GM12872 (cell line): ENCODE data around the gene SEZ6.

ENCODE experiments used
- TF ChIP-seq, protein P1 (sequence below): IDR thresholded peaks from 3 replicates; pipeline ENCODE4 v1.5.1; 2011; ENCODE audit warnings: low read depth, mild to moderate bottlenecking, low read length, moderate library complexity; ENCODE audit not compliant: insufficient read depth

Gene SEZ6

DNA sequence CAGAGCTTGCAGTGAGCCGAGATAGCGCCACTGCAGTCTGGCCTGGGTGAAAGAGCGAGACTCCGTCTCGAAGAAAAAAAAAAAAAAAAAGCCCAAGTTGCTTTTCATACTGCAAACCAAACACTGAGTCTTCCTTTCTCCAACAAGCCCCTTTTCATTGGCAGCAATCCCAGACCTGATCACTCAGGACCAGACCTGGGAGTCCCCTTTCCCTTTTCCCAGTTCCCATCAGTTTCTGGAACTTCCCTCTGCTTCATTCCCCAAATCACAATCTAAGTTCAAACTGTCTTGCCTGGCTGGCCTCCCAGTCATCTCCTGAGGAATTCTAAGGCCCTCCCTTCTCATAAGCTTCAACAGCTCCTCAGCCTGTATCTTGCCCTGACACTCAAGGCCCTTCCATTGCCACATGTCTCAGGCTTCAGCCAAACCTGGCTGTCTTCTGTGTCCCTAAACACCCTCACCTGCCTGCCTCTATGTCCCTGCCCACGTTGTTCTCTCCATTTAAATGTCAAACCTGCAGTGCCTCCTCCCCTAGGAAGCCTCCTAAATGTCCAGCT, 42.7 kb downstream of the SEZ6 start:
- TF ChIP-seq, protein P1, sequence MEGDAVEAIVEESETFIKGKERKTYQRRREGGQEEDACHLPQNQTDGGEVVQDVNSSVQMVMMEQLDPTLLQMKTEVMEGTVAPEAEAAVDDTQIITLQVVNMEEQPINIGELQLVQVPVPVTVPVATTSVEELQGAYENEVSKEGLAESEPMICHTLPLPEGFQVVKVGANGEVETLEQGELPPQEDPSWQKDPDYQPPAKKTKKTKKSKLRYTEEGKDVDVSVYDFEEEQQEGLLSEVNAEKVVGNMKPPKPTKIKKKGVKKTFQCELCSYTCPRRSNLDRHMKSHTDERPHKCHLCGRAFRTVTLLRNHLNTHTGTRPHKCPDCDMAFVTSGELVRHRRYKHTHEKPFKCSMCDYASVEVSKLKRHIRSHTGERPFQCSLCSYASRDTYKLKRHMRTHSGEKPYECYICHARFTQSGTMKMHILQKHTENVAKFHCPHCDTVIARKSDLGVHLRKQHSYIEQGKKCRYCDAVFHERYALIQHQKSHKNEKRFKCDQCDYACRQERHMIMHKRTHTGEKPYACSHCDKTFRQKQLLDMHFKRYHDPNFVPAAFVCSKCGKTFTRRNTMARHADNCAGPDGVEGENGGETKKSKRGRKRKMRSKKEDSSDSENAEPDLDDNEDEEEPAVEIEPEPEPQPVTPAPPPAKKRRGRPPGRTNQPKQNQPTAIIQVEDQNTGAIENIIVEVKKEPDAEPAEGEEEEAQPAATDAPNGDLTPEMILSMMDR: no peak

DNA sequence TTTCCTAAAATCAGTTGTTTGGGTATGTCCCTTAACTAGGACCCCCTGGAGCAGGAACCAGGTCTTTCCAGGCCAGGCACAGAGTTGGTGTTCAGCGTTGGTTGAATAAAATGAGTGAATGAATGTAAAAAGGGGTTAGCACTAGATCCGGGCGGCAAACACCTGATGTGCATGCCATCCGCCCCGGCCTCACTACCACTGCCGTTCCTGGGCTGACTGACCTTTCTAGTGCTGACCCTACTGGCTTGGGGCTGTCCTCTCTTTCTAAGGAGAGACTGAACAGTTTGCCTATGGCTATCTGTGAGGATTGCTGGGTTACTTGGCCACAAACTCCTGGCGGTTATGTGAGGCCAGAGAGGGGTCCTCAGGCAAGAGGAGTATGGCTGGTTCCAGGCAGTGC, 44.4 kb downstream of the SEZ6 start:
- TF ChIP-seq, protein P1: no peak

DNA sequence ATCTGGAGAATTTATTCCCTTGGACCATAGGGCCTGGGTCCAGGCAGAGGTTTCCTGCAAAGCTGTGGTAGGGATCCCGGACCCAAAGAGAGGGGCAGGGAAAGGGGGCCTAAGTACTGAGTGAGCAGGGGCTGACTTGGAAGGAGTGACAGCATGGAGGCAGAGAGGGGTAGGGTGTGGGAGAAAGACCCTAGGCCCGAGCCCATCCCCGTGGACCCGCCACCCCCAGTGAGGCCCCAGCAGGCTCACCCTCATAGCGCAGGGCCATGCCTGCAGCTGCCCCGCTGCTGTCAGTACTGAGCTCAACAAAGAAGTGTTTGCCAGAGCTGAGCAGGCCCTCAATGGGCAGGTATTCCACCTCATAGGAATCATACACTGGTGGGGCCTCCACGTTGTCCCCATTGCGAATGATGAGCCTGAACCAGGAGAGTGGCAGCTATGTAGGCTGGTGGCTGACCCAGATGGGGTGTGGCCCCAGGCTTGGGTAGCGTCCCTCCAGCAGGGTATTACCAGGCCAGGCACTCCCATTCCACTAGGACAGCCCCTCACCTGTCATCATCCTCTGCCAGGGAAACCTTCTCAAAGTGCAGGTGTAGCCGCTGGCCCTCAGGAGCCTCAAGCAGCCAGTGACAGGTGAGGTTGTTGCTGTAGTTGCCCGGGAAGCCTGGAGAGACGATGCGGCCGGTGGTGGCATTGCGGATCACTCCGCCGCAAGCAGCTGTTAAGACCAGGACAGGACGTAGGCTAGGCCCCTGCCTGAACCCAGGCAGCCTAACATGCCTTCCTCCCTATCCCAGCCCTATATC, 45.4 kb downstream of the SEZ6 start:
- TF ChIP-seq, protein P1: no peak

DNA sequence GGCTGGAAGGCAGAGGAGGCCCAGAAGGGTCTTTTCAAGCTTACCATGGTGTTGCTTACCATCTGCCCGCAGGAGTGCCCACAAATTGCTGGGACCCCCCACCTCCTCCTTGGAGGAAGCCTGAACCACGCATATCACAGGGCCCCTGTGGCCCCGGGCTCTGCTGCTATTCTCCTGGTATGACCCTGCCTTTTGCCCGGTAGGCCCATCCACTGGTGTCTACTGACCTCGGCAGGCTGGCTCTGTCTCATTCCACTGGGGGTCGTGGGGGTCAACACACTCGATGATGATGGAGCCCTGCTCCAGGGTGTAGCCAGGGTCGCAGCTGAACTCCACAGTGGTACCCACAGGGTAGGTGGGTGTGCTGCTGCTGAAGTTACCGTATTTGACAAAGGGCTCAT, 46.4 kb downstream of the SEZ6 start:
- TF ChIP-seq, protein P1: no peak

DNA sequence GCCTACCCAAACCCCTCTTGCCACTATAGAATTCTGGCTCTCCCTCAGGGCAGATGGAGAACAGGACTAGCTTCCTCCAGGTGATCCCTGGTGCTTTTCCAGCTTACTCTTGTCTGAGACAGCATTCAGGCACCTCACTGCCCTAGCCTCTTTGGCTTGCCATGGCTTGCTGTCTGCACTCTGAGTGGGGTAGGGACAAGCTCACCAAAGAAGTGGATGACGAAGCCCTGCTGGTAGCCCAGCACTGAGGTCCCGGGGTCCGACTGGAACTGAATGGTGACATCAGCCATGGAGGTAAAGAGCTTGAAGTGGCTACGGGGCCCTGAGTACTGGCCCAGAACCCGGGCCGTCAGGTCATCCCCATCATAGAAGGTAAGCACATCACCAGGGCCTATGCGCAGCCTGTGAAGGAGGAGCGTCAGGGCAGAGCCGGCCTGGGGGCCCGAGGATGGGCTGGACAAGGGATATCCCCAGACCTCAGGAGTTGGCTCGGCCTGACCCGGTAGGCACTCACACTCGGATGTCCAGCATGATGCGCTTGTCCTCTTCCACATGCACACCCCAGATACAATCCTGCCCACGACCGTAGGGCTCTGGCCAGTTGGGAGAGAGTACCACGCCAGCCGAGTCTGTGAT, 46.9 kb downstream of the SEZ6 start:
- TF ChIP-seq, protein P1: no peak

DNA sequence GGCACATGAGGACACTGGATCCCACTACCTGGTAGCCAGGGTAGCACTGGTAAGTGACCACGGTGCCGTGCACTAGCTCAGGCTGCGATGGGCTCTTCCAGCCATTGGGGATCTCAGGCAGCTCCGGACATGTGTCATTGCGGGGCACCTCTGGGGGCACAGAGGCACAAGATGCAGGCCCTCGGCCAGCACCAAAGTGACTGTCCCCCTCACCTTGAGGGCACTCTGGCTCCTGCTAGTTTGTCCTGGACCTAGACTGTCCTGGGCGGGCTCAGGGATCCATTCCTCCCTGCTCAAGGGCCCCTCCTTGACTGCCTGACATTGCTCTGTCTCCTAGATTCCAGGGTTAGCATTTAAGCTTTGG, 47.9 kb downstream of the SEZ6 start:
- TF ChIP-seq, protein P1: no peak

DNA sequence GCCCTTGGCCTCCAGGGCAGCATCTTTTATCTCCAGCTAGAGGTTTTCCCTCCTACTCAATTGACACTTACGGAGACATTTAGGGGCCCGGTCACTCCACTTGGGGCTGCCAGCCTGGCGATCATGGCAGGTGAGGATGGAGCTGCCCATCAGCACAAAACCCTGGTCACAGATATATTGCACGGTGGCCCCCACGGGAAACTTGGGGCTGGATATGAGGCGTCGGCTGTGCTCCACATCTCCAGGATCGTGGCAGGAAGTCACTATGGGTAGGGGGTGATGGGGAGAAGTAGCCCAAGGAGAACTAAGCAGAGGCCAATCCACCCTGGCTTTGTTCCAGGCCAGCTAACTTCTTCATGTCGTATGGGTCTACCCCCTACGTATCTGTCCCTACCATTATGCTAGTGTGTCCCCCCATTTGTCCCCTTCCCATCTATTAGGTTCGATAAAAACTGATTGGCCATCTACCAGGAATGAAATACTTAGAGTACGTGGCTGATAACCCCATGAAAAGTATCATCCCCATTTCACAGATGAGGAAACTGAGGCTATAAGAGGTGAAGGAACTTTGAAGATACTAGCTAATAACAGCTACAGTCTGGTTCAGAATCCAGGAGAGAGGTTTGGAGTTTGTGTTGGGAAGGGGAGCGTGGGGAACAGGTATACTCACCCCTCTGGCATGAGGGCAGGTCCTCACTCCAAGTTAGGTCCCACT, 48.4 kb downstream of the SEZ6 start:
- TF ChIP-seq, protein P1: no peak
